Keratinocyte (primary cell): ENCODE data around the gene HELQ. TPM values are rescaled to one million over a fixed set of nuclear protein-coding genes. Genes with fewer than 3 reads are reported as not detected.
A peak's percentile ranks its signal among the peaks of the same experiment; 100 is the strongest.

ENCODE experiments used
- DNase-seq: peaks from one replicate; pipeline ENCODE4 v3.0.0-alpha.2; 2011; ENCODE audit warnings: low read depth, missing footprints, low spot score
- FAIRE-seq: peaks from 2 replicates; lab custom pipeline; 2011; peaks lifted over from hg19 to GRCh38; lab: Jason Lieb, UNC
- H2AFZ ChIP-seq: 2 replicates; pipeline ENCODE4 v1.6.0; 2012; ENCODE audit warnings: low read length, control low read depth, inconsistent platforms; ENCODE audit not compliant: control insufficient read depth
- H3K27ac ChIP-seq: 2 replicates; pipeline ENCODE4 v1.5.1; 2011; ENCODE audit warnings: low read length; ENCODE audit not compliant: control insufficient read depth, insufficient read depth
- H3K27me3 ChIP-seq: 3 replicates; pipeline ENCODE4 v1.6.0; 2011; ENCODE audit warnings: low read length; ENCODE audit not compliant: control insufficient read depth, insufficient read depth; ENCODE audit errors: extremely low read depth
- H3K36me3 ChIP-seq, 2 experiments: 2 replicates in 1 of 2; 3 replicates in 1 of 2; pipeline ENCODE4 v1.5.1; 2011; ENCODE audit warnings: low read length in 2 of 2, mild to moderate bottlenecking in 1 of 2; ENCODE audit not compliant: control insufficient read depth in 2 of 2, insufficient read depth in 2 of 2; ENCODE audit errors: extremely low read depth in 1 of 2
- H3K4me1 ChIP-seq: 3 replicates; pipeline ENCODE4 v1.5.1; 2011; ENCODE audit warnings: low read length; ENCODE audit not compliant: control insufficient read depth, insufficient read depth; ENCODE audit errors: extremely low read depth
- H3K4me2 ChIP-seq: 3 replicates; pipeline ENCODE4 v1.6.0; 2011; ENCODE audit warnings: low read depth, low read length; ENCODE audit not compliant: control insufficient read depth, insufficient read depth; ENCODE audit errors: extremely low read depth
- H3K4me3 ChIP-seq, 3 experiments: fragments of 200-600 bp in 1 of 3; sonication (generic) in 1 of 3; 2 replicates in 2 of 3; 3 replicates in 1 of 3; pipeline ENCODE4 v1.5.1; 2011 to 2016; ENCODE audit warnings: low read length in 3 of 3, mild to moderate bottlenecking in 3 of 3, control low read depth in 2 of 3, inconsistent platforms in 1 of 3, low read depth in 1 of 3, mixed read lengths in 1 of 3, mixed run types in 1 of 3, moderate library complexity in 1 of 3; ENCODE audit not compliant: control insufficient read depth in 2 of 3, insufficient read depth in 2 of 3; ENCODE audit errors: extremely low read depth in 1 of 3
- H3K79me2 ChIP-seq: 2 replicates; pipeline ENCODE4 v1.6.0; 2012; ENCODE audit warnings: low read length; ENCODE audit not compliant: control insufficient read depth, insufficient read depth
- H3K9ac ChIP-seq: 3 replicates; pipeline ENCODE4 v1.6.0; 2011; ENCODE audit warnings: low read length; ENCODE audit not compliant: control insufficient read depth, insufficient read depth; ENCODE audit errors: extremely low read depth
- H3K9me1 ChIP-seq: 3 replicates; pipeline ENCODE4 v1.6.0; 2011; ENCODE audit warnings: low read length; ENCODE audit not compliant: control insufficient read depth, insufficient read depth; ENCODE audit errors: extremely low read depth
- H3K9me3 ChIP-seq: 2 replicates; pipeline ENCODE4 v1.5.1; 2012; ENCODE audit warnings: low read depth, low read length; ENCODE audit not compliant: control insufficient read depth
- H4K20me1 ChIP-seq: 3 replicates; pipeline ENCODE4 v1.6.0; 2011; ENCODE audit warnings: low read length; ENCODE audit not compliant: control insufficient read depth, insufficient read depth; ENCODE audit errors: extremely low read depth
- CTCF ChIP-seq, 3 experiments: IDR thresholded peaks in 1 of 3; conservative IDR thresholded peaks in 1 of 3; optimal IDR thresholded peaks in 1 of 3; 2 replicates in 2 of 3; 3 replicates in 1 of 3; pipeline versions ENCODE3 to v1.5.1; 2011; ENCODE audit warnings: low read length in 3 of 3, mild to moderate bottlenecking in 3 of 3, moderate library complexity in 2 of 3, control low read depth in 1 of 3, inconsistent platforms in 1 of 3; ENCODE audit not compliant: insufficient read depth in 2 of 3; ENCODE audit errors: extremely low read depth in 1 of 3
- EZH2 ChIP-seq: IDR thresholded peaks from one replicate; pipeline ENCODE4 v1.6.1; 2012; ENCODE audit warnings: inconsistent platforms, mild to moderate bottlenecking, low read length, moderate library complexity
- dilution Hi-C: fragments of 300-500 bp; cut with MboI; formaldehyde crosslinking; loops from one replicate; pipeline ENCODE4 v1.7.0; 2020; ENCODE audit warnings: low sequenced_read_pairs; ENCODE audit not compliant: extremely low pct_ligation_motif_present
- polyA plus RNA-seq, 5 experiments: library from polyadenylated mRNA; depleted of rRNA in 3 of 5; stranded (reverse) in 3 of 5; stranded (forward) in 1 of 5; unstranded in 1 of 5; fragments of >200 nt; gene quantifications; 1 replicate in 1 of 5; 2 replicates in 3 of 5; 3 replicates in 1 of 5; pipeline versions ENCODE4 v1.2.1 to v1.2.3, GENCODE V29; 2011 to 2012; ENCODE audit warnings: missing spikeins in 2 of 5, low read depth in 1 of 5, low replicate concordance in 1 of 5

HELQ gene
- polyA plus RNA-seq, 1 donor (not counting 4 experiments of a cell fraction or from before 2014, with no cell fraction given), result 10.5 TPM

GRCh38 chr4:83456184-83456501 lies 520 bp upstream of the HELQ start:
- dilution Hi-C loops, result no loop called here
- TF ChIP-seq CTCF (optimal IDR thresholded peaks at IDR 0.05 in 1 of 3, IDR thresholded peaks at IDR 0.05 in 1 of 3, conservative IDR thresholded peaks at IDR 0.05 in 1 of 3; ENCODE audit: extremely low read depth in 1 of 3, insufficient read depth in 2 of 3, low read length in 3 of 3), result no peak
- no peak for TF ChIP-seq EZH2
- H2AFZ ChIP-seq, result peak overlapping the region; percentile 98
- H3K36me3 ChIP-seq, result peaks cover 6 to 10% of the 10 kb centered on the region in 2 experiments
- FAIRE-seq, result no peak
- H3K9me1 ChIP-seq, result no peaks in the 10 kb centered on the region
- H3K9me3 ChIP-seq, result no peaks in the 10 kb centered on the region
- H3K4me1 ChIP-seq, result peaks cover 12% of the 10 kb centered on the region
- H4K20me1 ChIP-seq, result no peaks in the 10 kb centered on the region
- H3K27ac ChIP-seq, result peak overlapping the region; percentile 92
- peaks cover 36% of the 10 kb centered on the region for H3K79me2 ChIP-seq
- H3K9ac ChIP-seq, result peak overlapping the region; percentile 88
- DNase-seq, result no peak
- H3K4me3 ChIP-seq, result peak overlapping the region; percentile 76 to 98 (median 96)
- H3K4me2 ChIP-seq, result peak overlapping the region; percentile 91
- no peaks in the 10 kb centered on the region for H3K27me3 ChIP-seq

- DNase-seq, result no peak
- peak overlapping the region; percentile 92 for H3K27ac ChIP-seq
Observed at GRCh38 chr4:83454686-83455085, 937 bp downstream of the HELQ start.

More at GRCh38 chr4:83454686-83455085, 937 bp downstream of the HELQ start:
- H2AFZ ChIP-seq, result peak overlapping the region; percentile 63
- no peaks in the 10 kb centered on the region for H3K9me1 ChIP-seq
- no peak for TF ChIP-seq EZH2
- no peak for TF ChIP-seq CTCF (optimal IDR thresholded peaks at IDR 0.05 in 1 of 3, IDR thresholded peaks at IDR 0.05 in 1 of 3, conservative IDR thresholded peaks at IDR 0.05 in 1 of 3; ENCODE audit: extremely low read depth in 1 of 3, insufficient read depth in 2 of 3, low read length in 3 of 3)
- H3K9me3 ChIP-seq, result no peaks in the 10 kb centered on the region
- H3K4me1 ChIP-seq, result peaks cover 12% of the 10 kb centered on the region
- peaks cover 7 to 10% of the 10 kb centered on the region in 2 experiments for H3K36me3 ChIP-seq
- H3K27me3 ChIP-seq, result no peaks in the 10 kb centered on the region
- H3K9ac ChIP-seq, result peak overlapping the region; percentile 88
- peak overlapping the region; percentile 78 for H3K4me2 ChIP-seq
- peak; percentile 68 for FAIRE-seq
- H3K79me2 ChIP-seq, result peaks cover 36% of the 10 kb centered on the region
- dilution Hi-C loops, result no loop called here
- H3K4me3 ChIP-seq, result peak overlapping the region; percentile 76 to 98 (median 96)
- H4K20me1 ChIP-seq, result no peaks in the 10 kb centered on the region
